ENCODE data around the gene GBE1.

Gene GBE1

GRCh38 chr3:81752604-81753003 lies 8.8 kb downstream of the GBE1 start:
- DNase-seq, result no peak

GRCh38 chr3:81749265-81749664 lies 12.2 kb downstream of the GBE1 start:
- DNase-seq, result no peak

DNA sequence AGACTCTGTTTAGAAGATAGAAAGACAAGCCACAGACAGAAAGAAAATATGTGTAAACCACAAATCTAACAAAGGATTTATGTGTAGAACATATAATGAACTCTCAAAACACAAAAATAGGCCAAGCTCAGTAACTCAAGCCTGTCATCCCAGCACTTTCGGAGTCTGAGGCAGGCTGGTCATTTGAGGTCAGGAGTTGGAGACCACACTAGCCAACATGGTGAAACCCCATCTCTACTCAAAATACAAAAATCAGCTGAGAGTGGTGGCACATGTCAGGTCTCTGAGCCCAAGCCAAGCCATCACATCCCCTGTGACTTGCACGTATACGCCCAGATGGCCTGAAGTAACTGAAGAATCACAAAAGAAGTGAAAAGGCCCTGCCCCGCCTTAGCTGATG lies 14.2 kb downstream of the GBE1 start:
- peak; percentile 26 for DNase-seq

- DNase-seq, result no peak
These were observed 17.1 kb downstream of the GBE1 start for GRCh38 chr3:81744366-81744765.

DNA sequence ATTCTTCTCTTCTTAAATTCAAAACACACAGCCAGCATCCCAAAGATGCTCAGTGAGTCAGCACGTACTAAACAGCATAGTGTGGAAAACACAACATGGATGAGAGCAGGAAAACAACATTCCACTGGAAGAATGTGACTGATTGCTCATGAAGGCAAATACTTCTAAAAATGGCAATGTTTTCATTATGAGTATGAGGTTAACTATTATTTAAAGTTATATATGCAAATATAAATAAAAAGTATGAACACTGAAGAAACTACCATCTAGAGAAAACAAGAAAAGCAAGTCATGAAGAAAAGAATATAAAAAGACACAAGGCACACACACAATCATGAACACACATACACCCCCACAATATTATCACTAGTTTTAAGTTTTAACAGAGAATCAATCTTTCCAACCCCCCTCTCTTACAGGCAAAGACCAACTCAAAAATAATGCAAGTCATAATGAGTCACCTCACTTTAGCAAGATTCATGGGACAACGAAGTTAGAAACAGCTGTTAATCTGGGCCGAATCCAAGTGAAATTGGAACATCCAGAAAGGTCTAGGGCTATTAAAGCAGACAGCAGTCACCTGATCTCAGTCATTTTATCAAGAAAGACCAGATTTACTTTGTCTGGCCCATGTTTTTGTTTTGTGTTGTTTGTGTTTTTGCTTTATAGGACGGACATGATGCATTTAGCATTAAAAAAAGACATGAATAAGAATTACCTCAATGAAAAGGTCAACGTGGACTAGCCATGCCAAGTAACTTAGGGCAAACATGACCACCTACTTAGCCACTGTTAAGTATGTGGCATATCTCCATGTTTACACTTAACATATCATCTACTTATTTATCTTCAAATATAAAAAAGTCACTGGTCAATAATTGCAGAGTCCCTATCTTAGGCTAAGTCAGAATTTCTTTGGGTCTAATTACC lies 18.1 kb downstream of the GBE1 start:
- no peak for DNase-seq

GRCh38 chr3:81742581-81742980 lies 18.9 kb downstream of the GBE1 start:
- DNase-seq, result no peak

DNA sequence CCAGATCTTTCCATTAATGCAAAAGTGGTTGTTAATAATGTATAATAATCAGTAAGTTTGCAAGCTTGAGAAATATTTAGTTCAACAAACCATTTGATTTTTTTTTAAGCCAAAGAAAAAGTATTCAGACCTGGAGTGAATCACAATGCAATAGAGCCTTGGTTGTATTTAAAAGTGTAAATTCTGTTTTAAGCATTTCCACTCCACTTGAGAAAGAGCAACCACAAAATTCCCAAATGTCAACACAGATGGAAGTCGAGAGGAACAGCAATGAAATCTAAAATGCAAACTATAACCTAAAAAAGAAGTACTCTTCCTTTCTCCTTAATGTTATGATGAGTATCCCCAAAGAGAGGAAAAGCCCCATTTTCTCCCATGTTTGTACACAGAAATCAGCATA lies 20.2 kb downstream of the GBE1 start:
- no peak for DNase-seq

GRCh38 chr3:81740731-81741130 lies 20.7 kb downstream of the GBE1 start:
- DNase-seq, result no peak

GRCh38 chr3:81735334-81735733 lies 26.1 kb downstream of the GBE1 start:
- DNase-seq, result no peak

GRCh38 chr3:81734742-81735141 lies 26.7 kb downstream of the GBE1 start:
- no peak for DNase-seq

DNA sequence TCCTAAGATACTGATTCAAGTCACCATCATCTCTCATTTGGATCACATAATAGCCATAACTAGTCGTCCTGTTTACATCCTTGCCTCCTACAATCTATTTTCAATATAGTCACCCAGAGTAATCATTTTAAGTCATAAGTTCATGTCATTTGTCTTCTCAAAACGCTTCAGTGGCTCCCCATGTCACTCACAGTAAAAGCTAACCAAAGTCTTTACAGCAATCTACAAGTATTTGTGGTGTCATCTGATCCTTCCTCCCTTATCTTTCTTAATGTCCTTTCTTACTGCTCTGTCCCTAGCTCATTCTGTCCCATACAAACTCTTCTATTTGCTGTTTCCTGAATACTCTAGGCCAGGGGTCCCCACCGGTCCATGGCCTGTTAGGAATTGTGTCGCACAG lies 28.8 kb downstream of the GBE1 start:
- no peak for DNase-seq

- no peak for DNase-seq
These were observed 32.5 kb downstream of the GBE1 start for GRCh38 chr3:81728766-81729544.

- DNase-seq, result no peak
These were observed 34.7 kb downstream of the GBE1 start for GRCh38 chr3:81726735-81727134.

DNA sequence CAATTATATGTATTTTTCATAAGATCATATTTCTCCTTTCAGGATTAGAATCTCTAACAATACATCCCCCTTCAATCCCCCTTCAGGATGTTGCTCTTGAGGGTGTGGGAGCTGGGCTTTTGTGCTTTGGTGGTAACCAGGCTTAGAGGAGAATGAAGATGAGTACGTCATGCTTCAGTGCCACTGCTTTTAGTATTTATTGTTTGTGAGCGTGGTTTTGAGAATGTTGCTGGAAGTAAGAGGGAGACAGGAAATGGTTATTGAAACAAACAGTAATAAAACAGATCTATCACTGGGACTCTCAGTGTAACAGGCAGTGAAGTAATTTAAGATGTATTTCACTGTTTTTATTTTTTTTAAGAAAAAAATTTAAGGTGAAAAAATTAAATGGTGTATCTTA lies 35.3 kb downstream of the GBE1 start:
- DNase-seq, result no peak

GRCh38 chr3:81723732-81724313 lies 37.6 kb downstream of the GBE1 start:
- no peak for DNase-seq

DNA sequence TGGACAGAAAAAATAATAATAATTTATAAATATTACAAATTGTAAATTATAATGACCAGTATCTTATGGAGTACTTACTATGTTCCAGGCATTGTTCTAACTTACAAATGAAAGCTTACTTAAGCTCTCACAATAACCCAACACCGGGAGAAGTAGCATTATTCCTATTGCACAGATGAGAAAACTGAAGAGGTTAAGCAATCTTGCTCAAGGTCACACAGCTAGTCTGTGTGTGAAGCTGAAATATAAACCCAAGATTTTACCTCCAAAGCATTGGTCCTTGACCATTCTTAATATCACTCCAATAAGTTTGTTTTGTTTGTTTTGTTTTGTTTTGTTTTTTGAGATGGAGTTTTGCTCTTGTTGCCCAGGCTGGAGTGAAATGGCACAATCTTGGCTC lies 43.1 kb downstream of the GBE1 start:
- no peak for DNase-seq

- DNase-seq, result no peak
These were observed 44.5 kb downstream of the GBE1 start for GRCh38 chr3:81716870-81717509.

DNA sequence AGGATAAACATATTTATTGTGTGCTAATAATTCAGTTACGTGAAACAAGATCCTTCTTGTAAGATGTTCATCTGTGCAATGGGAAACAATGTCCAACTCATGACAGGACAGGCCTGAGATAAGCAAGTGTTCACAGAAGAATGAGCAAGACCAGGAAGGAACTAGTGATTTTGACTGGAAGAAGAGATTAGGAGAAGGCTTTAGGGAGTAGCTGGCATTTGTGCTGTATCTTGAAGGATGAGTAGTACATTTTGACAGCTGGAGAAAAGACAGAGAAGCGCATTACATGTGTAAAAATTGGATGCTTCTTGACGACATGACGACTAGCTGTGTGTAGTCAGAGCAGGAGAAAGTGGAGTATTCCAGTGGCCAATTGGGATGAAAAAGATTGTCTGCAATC lies 48.4 kb downstream of the GBE1 start:
- no peak for DNase-seq

DNA sequence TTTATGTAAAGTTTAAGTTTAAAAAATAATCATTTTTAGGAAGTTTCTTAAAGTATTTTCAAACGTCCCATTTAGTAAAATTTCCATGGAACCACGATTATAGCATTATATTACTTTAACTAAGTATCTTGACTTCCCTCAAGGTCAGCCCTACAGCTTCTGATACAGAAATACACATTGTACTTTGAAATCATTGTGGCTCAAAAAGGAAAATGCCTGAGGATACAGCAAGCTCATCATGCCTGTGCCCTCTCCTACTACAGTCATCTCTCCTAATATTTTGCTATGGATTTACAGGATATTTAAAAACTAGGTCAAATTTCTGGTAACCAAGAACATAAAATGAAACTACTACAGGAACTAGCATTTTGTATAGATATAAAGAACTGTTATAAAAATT lies 51.8 kb downstream of the GBE1 start:
- no peak for DNase-seq

- no peak for DNase-seq
These were observed 53.4 kb downstream of the GBE1 start for GRCh38 chr3:81707996-81708395.

DNA sequence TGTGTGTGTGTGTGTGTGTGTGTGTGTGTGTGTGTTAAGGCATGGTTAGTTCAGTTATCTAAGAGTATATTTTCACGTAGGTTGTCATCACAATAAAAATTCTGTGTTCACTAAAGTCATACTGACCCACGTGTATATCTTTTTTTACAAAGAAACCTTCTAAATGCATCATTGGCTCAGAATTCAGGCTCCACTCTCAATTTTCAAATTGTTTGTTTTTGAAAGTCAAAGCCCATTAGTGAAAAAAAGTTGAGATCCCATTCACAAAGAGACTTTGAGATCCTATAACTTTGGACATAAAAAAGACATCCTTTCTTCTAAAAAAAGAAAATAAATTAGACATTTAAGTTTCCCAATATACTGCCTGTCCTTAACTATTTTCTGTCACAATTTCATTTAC lies 59.3 kb downstream of the GBE1 start:
- DNase-seq, result no peak

DNA sequence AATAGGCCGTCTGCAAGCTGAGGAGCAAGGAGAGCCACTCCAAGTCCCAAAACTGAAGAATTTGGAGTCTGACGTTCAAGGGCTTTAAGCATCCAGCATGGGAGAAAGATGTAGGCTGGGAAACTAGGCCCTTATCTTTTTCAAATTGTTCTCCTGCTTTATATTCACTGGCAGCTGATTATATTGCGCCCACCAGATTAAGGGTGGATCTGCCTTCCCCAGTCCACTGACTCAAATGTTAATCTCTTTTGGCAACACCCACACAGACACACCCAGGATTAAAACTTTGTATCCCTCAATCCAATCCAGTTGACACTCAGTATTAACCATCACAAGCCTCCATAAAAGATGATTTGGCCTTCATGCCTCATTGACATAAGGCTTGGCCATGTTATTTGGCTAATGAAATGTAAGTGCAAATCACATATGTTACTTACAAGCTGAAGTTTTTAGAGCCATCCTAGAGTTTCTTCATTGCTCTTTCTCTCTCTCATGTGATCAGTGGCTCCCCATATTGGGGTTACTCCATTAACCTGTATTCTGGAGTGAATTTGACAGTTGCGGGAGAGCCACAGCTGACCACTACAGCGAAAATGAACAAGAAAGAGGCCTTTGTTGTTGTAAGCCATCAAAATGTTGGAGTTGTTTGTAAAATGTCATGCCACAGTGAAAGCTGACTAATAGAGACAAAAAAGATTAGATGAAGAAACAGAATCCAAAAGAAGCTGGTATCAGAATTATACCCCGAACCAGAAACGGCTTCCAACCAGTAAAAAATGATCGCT lies 61.7 kb downstream of the GBE1 start:
- no peak for DNase-seq
